Measurements from ENCODE around the gene ANKRD27. TPM values are rescaled to one million over a fixed set of nuclear protein-coding genes. Genes with fewer than 3 reads are reported as not detected.
"Not testable (repeated sequence)": the region's sequence is repeated elsewhere in the genome, so short reads cannot be mapped to it uniquely, and the experiment has no call there.

ANKRD27 gene
- polyA plus RNA-seq, 1 experiment = 25.7 TPM

GRCh38 chr19:32658075-32658474 lies 16.9 kb downstream of the ANKRD27 start:
- H3K27me3 ChIP-seq (ENCODE audit: control insufficient read depth, insufficient read depth, low read length) = no peaks in the 10 kb centered on the region
- POLR2A ChIA-PET = no interaction called here
- CTCF ChIA-PET = interaction anchor here (0.9 kb wide), 1 partner anchor 12 kb away, joined by 3 read pairs; no protein-coding TSS in a partner anchor
- no peak overlapping the region for H3K4me3 ChIP-seq (ENCODE audit: low read depth, low read length)
- no peak for DNase-seq (ENCODE audit: low read depth)
- H3K36me3 ChIP-seq (ENCODE audit: control insufficient read depth, insufficient read depth, low read length) = peaks cover 5% of the 10 kb centered on the region
- no peak for TF ChIP-seq CTCF (IDR thresholded peaks at IDR 0.05; ENCODE audit: insufficient read depth, low read depth, low read length)

GRCh38 chr19:32656379-32656778 lies 18.6 kb downstream of the ANKRD27 start:
- not testable (repeated sequence) for H3K27me3 ChIP-seq (ENCODE audit: control insufficient read depth, insufficient read depth, low read length); H3K4me3 ChIP-seq (ENCODE audit: low read depth, low read length); DNase-seq (ENCODE audit: low read depth); H3K36me3 ChIP-seq (ENCODE audit: control insufficient read depth, insufficient read depth, low read length)
- ChIA-PET CTCF (interaction anchor here (1.1 kb wide), 1 partner anchor 9 kb away, joined by 3 read pairs; no protein-coding TSS in a partner anchor), POLR2A (interaction anchor here (0.8 kb wide), 1 partner anchor 281 kb away, joined by 6 read pairs; no protein-coding TSS in a partner anchor)

- H3K27me3 ChIP-seq (ENCODE audit: control insufficient read depth, insufficient read depth, low read length) = no peaks in the 10 kb centered on the region
- peaks cover 6% of the 10 kb centered on the region for H3K36me3 ChIP-seq (ENCODE audit: control insufficient read depth, insufficient read depth, low read length)
- no peak overlapping the region for H3K4me3 ChIP-seq (ENCODE audit: low read depth, low read length)
- no peak for DNase-seq (ENCODE audit: low read depth)
- POLR2A ChIA-PET = no interaction called here
- no peak for TF ChIP-seq CTCF (IDR thresholded peaks at IDR 0.05; ENCODE audit: insufficient read depth, low read depth, low read length)
- CTCF ChIA-PET = no interaction called here
Observed at GRCh38 chr19:32653599-32653915, 21.4 kb downstream of the ANKRD27 start.

GRCh38 chr19:32652894-32653598 lies 21.9 kb downstream of the ANKRD27 start:
- no peak for DNase-seq (ENCODE audit: low read depth)
- peaks cover 6% of the 10 kb centered on the region for H3K36me3 ChIP-seq (ENCODE audit: control insufficient read depth, insufficient read depth, low read length)
- CTCF ChIA-PET = interaction anchor here (0.8 kb wide), 1 partner anchor 53 kb away, joined by 3 read pairs; no protein-coding TSS in a partner anchor

GRCh38 chr19:32652331-32652730 lies 22.6 kb downstream of the ANKRD27 start:
- CTCF ChIA-PET = interaction anchor here (0.8 kb wide), 1 partner anchor 52 kb away, joined by 3 read pairs; no protein-coding TSS in a partner anchor
- POLR2A ChIA-PET; H3K36me3 ChIP-seq (ENCODE audit: control insufficient read depth, insufficient read depth, low read length): not testable (repeated sequence)

More at GRCh38 chr19:32652894-32653598, 21.9 kb downstream of the ANKRD27 start:
- no peak overlapping the region for H3K4me3 ChIP-seq (ENCODE audit: low read depth, low read length)
- H3K27me3 ChIP-seq (ENCODE audit: control insufficient read depth, insufficient read depth, low read length) = no peaks in the 10 kb centered on the region
- POLR2A ChIA-PET = no interaction called here
- TF ChIP-seq CTCF (IDR thresholded peaks at IDR 0.05; ENCODE audit: insufficient read depth, low read depth, low read length) = no peak

GRCh38 chr19:32651729-32652140 lies 23.2 kb downstream of the ANKRD27 start:
- no peak for DNase-seq (ENCODE audit: low read depth)
- ChIA-PET CTCF (no interaction called here), POLR2A (no interaction called here)
- H3K4me3 ChIP-seq (ENCODE audit: low read depth, low read length) = no peak overlapping the region
- H3K27me3 ChIP-seq (ENCODE audit: control insufficient read depth, insufficient read depth, low read length) = no peaks in the 10 kb centered on the region
- TF ChIP-seq CTCF (IDR thresholded peaks at IDR 0.05; ENCODE audit: insufficient read depth, low read depth, low read length) = no peak
- H3K36me3 ChIP-seq (ENCODE audit: control insufficient read depth, insufficient read depth, low read length) = peaks cover 10% of the 10 kb centered on the region

More at GRCh38 chr19:32652331-32652730, 22.6 kb downstream of the ANKRD27 start:
- H3K4me3 ChIP-seq (ENCODE audit: low read depth, low read length); H3K27me3 ChIP-seq (ENCODE audit: control insufficient read depth, insufficient read depth, low read length); DNase-seq (ENCODE audit: low read depth): not testable (repeated sequence)
